GM12878 (cell line): ENCODE data around the gene CILP2. TPM values are rescaled to one million over a fixed set of nuclear protein-coding genes. Genes with fewer than 3 reads are reported as not detected.

ENCODE experiments used
- ATAC-seq: fragments of 200-7000 bp; cut with Tn5 transposase; 3 replicates; pipeline ENCODE4 v1.9.1; 2020; ENCODE audit warnings: mild to moderate bottlenecking, moderate library complexity
- BruUV-seq: library from RNA; stranded (reverse); fragments of 400-500 nt; replicated peaks from 2 replicates; lab custom pipeline; 2021; lab: Mats Ljungman, UMichigan
- CTCF ChIA-PET: fragments of 300-600 bp; sonication (Branson Sonifier 250); formaldehyde crosslinking; extraction: SDS; loops from one replicate; lab custom pipeline; 2021; ENCODE audit warnings: inconsistent platforms; lab: Yijun Ruan, JAX
- POLR2A ChIA-PET: fragments of 350-600 bp; formaldehyde crosslinking; extraction: SDS; loops from one replicate; lab custom pipeline; 2021; ENCODE audit warnings: inconsistent platforms; lab: Charles Lee
- RAD21 ChIA-PET: fragments of 300-600 bp; sonication (Branson Sonifier 250); formaldehyde crosslinking; loops from one replicate; lab custom pipeline; 2023; ENCODE audit warnings: antibody characterized with exemption; ENCODE audit not compliant: unreplicated experiment; lab: Charles Lee
- SMC1A ChIA-PET: fragments of 300-600 bp; sonication (Branson Sonifier 250); formaldehyde crosslinking; loops from one replicate; lab custom pipeline; 2023; ENCODE audit not compliant: unreplicated experiment, uncharacterized antibody; lab: Charles Lee
- DNase-seq: peaks from one replicate; pipeline ENCODE4 v3.0.0-alpha.2; 2011; ENCODE audit warnings: low read depth, low spot score
- FAIRE-seq: peaks from 3 replicates; lab custom pipeline; 2011; peaks lifted over from hg19 to GRCh38; lab: Jason Lieb, UNC
- H2AFZ ChIP-seq: 2 replicates; pipeline ENCODE4 v1.6.0; 2011; ENCODE audit warnings: low read depth, low read length, control low read depth; ENCODE audit not compliant: control insufficient read depth
- H3K27ac ChIP-seq: 2 replicates; pipeline ENCODE4 v1.5.1; 2011; ENCODE audit warnings: control low read depth; ENCODE audit not compliant: control insufficient read depth, insufficient read depth
- H3K27me3 ChIP-seq, 2 experiments: replicated peaks in 1 of 2; 2 replicates each; pipeline versions ENCODE4 v1.6.0 to v1.6.1; 2011; ENCODE audit warnings: low read length in 1 of 2; ENCODE audit not compliant: control insufficient read depth in 2 of 2, insufficient read depth in 2 of 2
- H3K36me3 ChIP-seq, 2 experiments: 2 replicates each; pipeline ENCODE4 v1.5.1; 2011; ENCODE audit warnings: low read length in 1 of 2; ENCODE audit not compliant: control insufficient read depth in 2 of 2, insufficient read depth in 2 of 2
- H3K4me1 ChIP-seq: 2 replicates; pipeline ENCODE4 v1.6.1; 2011; ENCODE audit warnings: mild to moderate bottlenecking, low read length, moderate library complexity, mixed read lengths; ENCODE audit not compliant: control insufficient read depth, insufficient read depth
- H3K4me2 ChIP-seq: 2 replicates; pipeline ENCODE4 v1.6.0; 2011; ENCODE audit warnings: control low read depth; ENCODE audit not compliant: control insufficient read depth, insufficient read depth
- H3K4me3 ChIP-seq: fragments of 200-600 bp; sonication (generic); 2 replicates; pipeline ENCODE4 v1.5.1; 2016
- H3K79me2 ChIP-seq: 2 replicates; pipeline ENCODE4 v1.6.0; 2011; ENCODE audit warnings: low read length; ENCODE audit not compliant: control insufficient read depth, insufficient read depth
- H3K9ac ChIP-seq: 2 replicates; pipeline ENCODE4 v1.8.0; 2011; ENCODE audit warnings: low read length, control low read depth, mixed read lengths; ENCODE audit not compliant: control insufficient read depth, insufficient read depth
- H3K9me3 ChIP-seq: replicated peaks from 3 replicates; pipeline ENCODE4 v1.5.1; 2011; ENCODE audit warnings: mild to moderate bottlenecking, low read length; ENCODE audit not compliant: control insufficient read depth, insufficient read depth
- H4K20me1 ChIP-seq: 2 replicates; pipeline ENCODE4 v1.6.0; 2011; ENCODE audit not compliant: control insufficient read depth, insufficient read depth
- BMI1 ChIP-seq: fragments of 450-650 bp; IDR thresholded peaks from 2 replicates; pipeline ENCODE4 v1.6.1; 2016; ENCODE audit warnings: mild to moderate bottlenecking, moderate library complexity, borderline replicate concordance
- CBX5 ChIP-seq: sonication (generic); IDR thresholded peaks from 2 replicates; pipeline ENCODE4 v1.6.1; 2016; ENCODE audit warnings: low read depth, moderate library complexity, mild to moderate bottlenecking, inconsistent platforms
- CREB1 ChIP-seq: IDR thresholded peaks from 2 replicates; pipeline ENCODE4 v1.6.1; 2012; ENCODE audit warnings: low read depth, mild to moderate bottlenecking, inconsistent platforms
- ESRRA ChIP-seq: IDR thresholded peaks from 2 replicates; pipeline ENCODE4 v1.6.1; 2012; ENCODE audit warnings: mild to moderate bottlenecking, low read length, improper control_type of control experiment
- FOS ChIP-seq: IDR thresholded peaks from 3 replicates; pipeline ENCODE4 v1.6.1; 2011; ENCODE audit warnings: borderline replicate concordance; ENCODE audit not compliant: insufficient read length; ENCODE audit errors: extremely low read depth
- FOXK2 ChIP-seq: fragments of 450-650 bp; IDR thresholded peaks from 2 replicates; pipeline ENCODE4 v1.6.1; 2017; ENCODE audit warnings: mild to moderate bottlenecking, moderate library complexity
- HDAC2 ChIP-seq: fragments of 200-600 bp; sonication (generic); IDR thresholded peaks from 2 replicates; pipeline ENCODE4 v1.6.1; 2017
- IRF4 ChIP-seq: IDR thresholded peaks from 2 replicates; pipeline ENCODE4 v1.6.1; 2011; ENCODE audit warnings: low read depth, low read length
- SIX5 ChIP-seq: IDR thresholded peaks from 2 replicates; pipeline ENCODE4 v1.6.1; 2011; ENCODE audit warnings: mild to moderate bottlenecking, low read depth, low read length, moderate library complexity; ENCODE audit not compliant: severe bottlenecking
- ZNF217 ChIP-seq: fragments of 450-650 bp; IDR thresholded peaks from 2 replicates; pipeline ENCODE4 v1.6.1; 2017; ENCODE audit warnings: antibody characterized with exemption, mild to moderate bottlenecking
- ZZZ3 ChIP-seq: IDR thresholded peaks from 2 replicates; pipeline ENCODE4 v1.6.1; 2011; ENCODE audit warnings: low read depth; ENCODE audit not compliant: control insufficient read depth, insufficient read length
- WGBS: methylation state at CpG from one replicate; pipeline ENCODE4 v1.1.6; 2016; ENCODE audit warnings: low lambda C conversion rate; ENCODE audit not compliant: insufficient replicate concordance, insufficient coverage; ENCODE audit errors: missing lambda C conversion rate; 5-methylcytosine and 5-hydroxymethylcytosine counted together
- in situ Hi-C: fragments of 300-500 bp; cut with MboI; formaldehyde crosslinking; loops from 9 replicates; pipeline ENCODE4 v1.14.3; 2018; ENCODE audit warnings: mixed read lengths
- intact Hi-C: fragments of 100-400 bp; cut with micrococcal nuclease; formaldehyde crosslinking; loops from one replicate; pipeline ENCODE4 v1.14.2; 2022; ENCODE audit not compliant: unreplicated experiment
- polyA plus RNA-seq, 11 experiments: library from polyadenylated mRNA; depleted of rRNA in 4 of 11; unstranded in 6 of 11; stranded (reverse) in 5 of 11; fragments of >200 nt; fragmentation: Nextera tagmentation in 4 of 11; fragmentation: Illumina TruSeq in 1 of 11; extraction: Ambion mirVana in 4 of 11; extraction: Trizol in 1 of 11; gene quantifications; 1 replicate in 1 of 11; 2 replicates in 10 of 11; pipeline versions ENCODE4 v1.2.1 to v1.2.3, GENCODE V29; 2011 to 2016; ENCODE audit warnings: inconsistent platforms in 2 of 11, missing spikeins in 2 of 11, low read depth in 1 of 11
- total RNA-seq, 4 experiments: library from RNA; depleted of rRNA in 3 of 4; stranded (reverse); fragments of >200 nt in 3 of 4; fragmentation: Illumina TruSeq in 1 of 4; extraction: Trizol in 1 of 4; gene quantifications; 2 replicates each; pipeline versions ENCODE4 v1.2.1 to v1.2.3, GENCODE V29; 2013 to 2021
- TF ChIP-seq, protein P1 (sequence below): IDR thresholded peaks from 2 replicates; pipeline ENCODE4 v1.6.1; 2011; ENCODE audit warnings: borderline replicate concordance, low read depth, mild to moderate bottlenecking, moderate library complexity, mixed read lengths, low read length; ENCODE audit not compliant: insufficient read depth; ENCODE audit errors: extremely low read length
- TF ChIP-seq, protein P2 (sequence below): fragments of 450-650 bp; formaldehyde crosslinking; IDR thresholded peaks from 2 replicates; pipeline ENCODE4 v1.5.0; 2022; ENCODE audit warnings: mild to moderate bottlenecking, missing genetic modification characterization
- TF ChIP-seq, protein P3 (sequence below): IDR thresholded peaks from 2 replicates; pipeline ENCODE4 v1.6.1; 2012; ENCODE audit warnings: low read depth, low read length, improper control_type of control experiment
- TF ChIP-seq, protein P4 (sequence below): fragments of 450-650 bp; IDR thresholded peaks from 2 replicates; pipeline ENCODE4 v1.6.1; 2018; ENCODE audit warnings: mild to moderate bottlenecking, low read depth, moderate library complexity; ENCODE audit not compliant: partially characterized antibody
- TF ChIP-seq, protein P5 (sequence below): fragments of 450-650 bp; IDR thresholded peaks from 2 replicates; pipeline ENCODE4 v1.6.1; 2017; ENCODE audit warnings: mild to moderate bottlenecking, low read depth, inconsistent platforms; ENCODE audit not compliant: poor library complexity, severe bottlenecking

CILP2 gene
- total and polyA plus RNA-seq, 10 of the 15 experiments (the other 5 are each of a cell fraction or from before 2014, with no cell fraction given), result 0.05 to 0.08 (median 0.06) TPM; not detected in 6

DNA sequence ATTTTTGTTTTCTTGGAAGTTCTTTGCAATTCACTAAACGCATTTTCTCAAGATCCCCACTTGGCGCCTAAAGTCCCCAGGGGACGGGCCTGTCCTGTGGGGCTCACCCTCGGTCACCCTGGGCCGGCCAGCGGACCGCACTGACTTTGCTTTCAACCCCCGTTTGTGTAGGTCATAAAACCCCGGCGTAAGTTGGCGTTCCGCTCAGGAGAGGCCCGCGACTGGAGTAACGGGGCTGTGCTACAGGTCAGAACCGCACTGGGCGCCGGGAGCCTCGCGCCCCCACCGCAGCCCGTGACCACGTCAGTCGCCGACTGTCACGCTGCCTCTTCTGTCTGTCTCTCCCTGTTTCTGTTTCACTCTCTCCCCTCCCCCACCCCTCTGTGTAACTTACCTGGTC lies 36.3 kb upstream of the CILP2 start:
- ChIA-PET POLR2A (no interaction called here), RAD21 (no interaction called here), CTCF (interaction anchor here (1.2 kb wide), 1 partner anchor 11 kb away, joined by 4 read pairs; no protein-coding TSS in a partner anchor), SMC1A (no interaction called here)
- H4K20me1 ChIP-seq, result no peaks in the 10 kb centered on the region
- ATAC-seq, result no peak
- DNase-seq, result no peak
- peaks cover 28 to 58% of the 10 kb centered on the region in 2 experiments for H3K36me3 ChIP-seq
- 96% methylated on average over 26 of the region's 26 CpGs for WGBS
- no peaks in the 10 kb centered on the region for H3K4me1 ChIP-seq
- FAIRE-seq, result no peak
- H2AFZ ChIP-seq, result no peak overlapping the region
- BruUV-seq, result no TSS peak
- H3K27ac ChIP-seq, result no peak overlapping the region
- H3K9ac ChIP-seq, result no peak overlapping the region
- intact Hi-C loops (no loop called here), in situ Hi-C loops (no loop called here)
- no peaks in the 10 kb centered on the region for H3K79me2 ChIP-seq
- H3K9me3 ChIP-seq, result no peaks in the 10 kb centered on the region
- no peak overlapping the region for H3K4me3 ChIP-seq
- no peaks in the 10 kb centered on the region for H3K27me3 ChIP-seq
- H3K4me2 ChIP-seq, result no peak overlapping the region
- TF ChIP-seq, protein P1, sequence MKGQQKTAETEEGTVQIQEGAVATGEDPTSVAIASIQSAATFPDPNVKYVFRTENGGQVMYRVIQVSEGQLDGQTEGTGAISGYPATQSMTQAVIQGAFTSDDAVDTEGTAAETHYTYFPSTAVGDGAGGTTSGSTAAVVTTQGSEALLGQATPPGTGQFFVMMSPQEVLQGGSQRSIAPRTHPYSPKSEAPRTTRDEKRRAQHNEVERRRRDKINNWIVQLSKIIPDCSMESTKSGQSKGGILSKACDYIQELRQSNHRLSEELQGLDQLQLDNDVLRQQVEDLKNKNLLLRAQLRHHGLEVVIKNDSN, result no peak
- TF ChIP-seq, protein P2, sequence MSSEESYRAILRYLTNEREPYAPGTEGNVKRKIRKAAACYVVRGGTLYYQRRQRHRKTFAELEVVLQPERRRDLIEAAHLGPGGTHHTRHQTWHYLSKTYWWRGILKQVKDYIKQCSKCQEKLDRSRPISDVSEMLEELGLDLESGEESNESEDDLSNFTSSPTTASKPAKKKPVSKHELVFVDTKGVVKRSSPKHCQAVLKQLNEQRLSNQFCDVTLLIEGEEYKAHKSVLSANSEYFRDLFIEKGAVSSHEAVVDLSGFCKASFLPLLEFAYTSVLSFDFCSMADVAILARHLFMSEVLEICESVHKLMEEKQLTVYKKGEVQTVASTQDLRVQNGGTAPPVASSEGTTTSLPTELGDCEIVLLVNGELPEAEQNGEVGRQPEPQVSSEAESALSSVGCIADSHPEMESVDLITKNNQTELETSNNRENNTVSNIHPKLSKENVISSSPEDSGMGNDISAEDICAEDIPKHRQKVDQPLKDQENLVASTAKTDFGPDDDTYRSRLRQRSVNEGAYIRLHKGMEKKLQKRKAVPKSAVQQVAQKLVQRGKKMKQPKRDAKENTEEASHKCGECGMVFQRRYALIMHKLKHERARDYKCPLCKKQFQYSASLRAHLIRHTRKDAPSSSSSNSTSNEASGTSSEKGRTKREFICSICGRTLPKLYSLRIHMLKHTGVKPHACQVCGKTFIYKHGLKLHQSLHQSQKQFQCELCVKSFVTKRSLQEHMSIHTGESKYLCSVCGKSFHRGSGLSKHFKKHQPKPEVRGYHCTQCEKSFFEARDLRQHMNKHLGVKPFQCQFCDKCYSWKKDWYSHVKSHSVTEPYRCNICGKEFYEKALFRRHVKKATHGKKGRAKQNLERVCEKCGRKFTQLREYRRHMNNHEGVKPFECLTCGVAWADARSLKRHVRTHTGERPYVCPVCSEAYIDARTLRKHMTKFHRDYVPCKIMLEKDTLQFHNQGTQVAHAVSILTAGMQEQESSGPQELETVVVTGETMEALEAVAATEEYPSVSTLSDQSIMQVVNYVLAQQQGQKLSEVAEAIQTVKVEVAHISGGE, result no peak
- TF ChIP-seq SIX5 (no peak), CBX5 (no peak), ZZZ3 (no peak), FOS (no peak), HDAC2 (no peak), IRF4 (no peak), FOXK2 (no peak), CREB1 (no peak), ESRRA (no peak), BMI1 (no peak), ZNF217 (no peak)
- TF ChIP-seq, protein P3, sequence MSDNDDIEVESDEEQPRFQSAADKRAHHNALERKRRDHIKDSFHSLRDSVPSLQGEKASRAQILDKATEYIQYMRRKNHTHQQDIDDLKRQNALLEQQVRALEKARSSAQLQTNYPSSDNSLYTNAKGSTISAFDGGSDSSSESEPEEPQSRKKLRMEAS, result no peak
- TF ChIP-seq, protein P4, sequence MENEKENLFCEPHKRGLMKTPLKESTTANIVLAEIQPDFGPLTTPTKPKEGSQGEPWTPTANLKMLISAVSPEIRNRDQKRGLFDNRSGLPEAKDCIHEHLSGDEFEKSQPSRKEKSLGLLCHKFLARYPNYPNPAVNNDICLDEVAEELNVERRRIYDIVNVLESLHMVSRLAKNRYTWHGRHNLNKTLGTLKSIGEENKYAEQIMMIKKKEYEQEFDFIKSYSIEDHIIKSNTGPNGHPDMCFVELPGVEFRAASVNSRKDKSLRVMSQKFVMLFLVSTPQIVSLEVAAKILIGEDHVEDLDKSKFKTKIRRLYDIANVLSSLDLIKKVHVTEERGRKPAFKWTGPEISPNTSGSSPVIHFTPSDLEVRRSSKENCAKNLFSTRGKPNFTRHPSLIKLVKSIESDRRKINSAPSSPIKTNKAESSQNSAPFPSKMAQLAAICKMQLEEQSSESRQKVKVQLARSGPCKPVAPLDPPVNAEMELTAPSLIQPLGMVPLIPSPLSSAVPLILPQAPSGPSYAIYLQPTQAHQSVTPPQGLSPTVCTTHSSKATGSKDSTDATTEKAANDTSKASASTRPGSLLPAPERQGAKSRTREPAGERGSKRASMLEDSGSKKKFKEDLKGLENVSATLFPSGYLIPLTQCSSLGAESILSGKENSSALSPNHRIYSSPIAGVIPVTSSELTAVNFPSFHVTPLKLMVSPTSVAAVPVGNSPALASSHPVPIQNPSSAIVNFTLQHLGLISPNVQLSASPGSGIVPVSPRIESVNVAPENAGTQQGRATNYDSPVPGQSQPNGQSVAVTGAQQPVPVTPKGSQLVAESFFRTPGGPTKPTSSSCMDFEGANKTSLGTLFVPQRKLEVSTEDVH, result no peak
- TF ChIP-seq, protein P5, sequence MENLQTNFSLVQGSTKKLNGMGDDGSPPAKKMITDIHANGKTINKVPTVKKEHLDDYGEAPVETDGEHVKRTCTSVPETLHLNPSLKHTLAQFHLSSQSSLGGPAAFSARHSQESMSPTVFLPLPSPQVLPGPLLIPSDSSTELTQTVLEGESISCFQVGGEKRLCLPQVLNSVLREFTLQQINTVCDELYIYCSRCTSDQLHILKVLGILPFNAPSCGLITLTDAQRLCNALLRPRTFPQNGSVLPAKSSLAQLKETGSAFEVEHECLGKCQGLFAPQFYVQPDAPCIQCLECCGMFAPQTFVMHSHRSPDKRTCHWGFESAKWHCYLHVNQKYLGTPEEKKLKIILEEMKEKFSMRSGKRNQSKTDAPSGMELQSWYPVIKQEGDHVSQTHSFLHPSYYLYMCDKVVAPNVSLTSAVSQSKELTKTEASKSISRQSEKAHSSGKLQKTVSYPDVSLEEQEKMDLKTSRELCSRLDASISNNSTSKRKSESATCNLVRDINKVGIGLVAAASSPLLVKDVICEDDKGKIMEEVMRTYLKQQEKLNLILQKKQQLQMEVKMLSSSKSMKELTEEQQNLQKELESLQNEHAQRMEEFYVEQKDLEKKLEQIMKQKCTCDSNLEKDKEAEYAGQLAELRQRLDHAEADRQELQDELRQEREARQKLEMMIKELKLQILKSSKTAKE, result no peak
